Large intestine (tissue), 3 donors: ENCODE measurements around the gene FSTL5. TPM values are rescaled to one million over a fixed set of nuclear protein-coding genes. Genes with fewer than 3 reads are reported as not detected.

Experiments
- DNase-seq, 2 donors: peaks; one replicate each; pipeline versions ENCODE4 v3.0.0 to v3.0.0-alpha.2; 2013
- H3K27ac ChIP-seq: one replicate; pipeline ENCODE4 v1.5.1; 2013; ENCODE audit warnings: low read length
- H3K27me3 ChIP-seq: 2 replicates; pipeline ENCODE4 v1.6.1; 2013; ENCODE audit warnings: low read length; ENCODE audit not compliant: control insufficient read depth, insufficient read depth
- H3K36me3 ChIP-seq: 2 replicates; pipeline ENCODE4 v1.6.1; 2013; ENCODE audit warnings: low read length; ENCODE audit not compliant: control insufficient read depth, insufficient read depth
- H3K4me1 ChIP-seq: one replicate; pipeline ENCODE4 v1.6.1; 2013; ENCODE audit warnings: low read length; ENCODE audit not compliant: control insufficient read depth, insufficient read depth
- H3K4me3 ChIP-seq: one replicate; pipeline ENCODE4 v1.5.1; 2013; ENCODE audit warnings: low read length
- H3K9me3 ChIP-seq: one replicate; pipeline ENCODE4 v1.6.1; 2013; ENCODE audit warnings: mild to moderate bottlenecking, low read depth, low read length, moderate library complexity; ENCODE audit not compliant: control insufficient read depth
- WGBS: methylation state at CpG from one replicate; pipeline ENCODE4 v1.1.5; 2013; ENCODE audit warnings: low lambda C conversion rate; ENCODE audit not compliant: insufficient coverage; 5-methylcytosine and 5-hydroxymethylcytosine counted together
- polyA plus RNA-seq: library from polyadenylated mRNA; unstranded; fragments of 120-200 nt; gene quantifications from one replicate; pipeline ENCODE4 v1.2.1, GENCODE V29; 2013

Gene FSTL5
- polyA plus RNA-seq, 1 donor = 7.0 TPM

- H3K4me1 ChIP-seq = no peaks in the 10 kb centered on the region
- no peak overlapping the region for H3K4me3 ChIP-seq
- H3K9me3 ChIP-seq = no peaks in the 10 kb centered on the region
- H3K27ac ChIP-seq = no peak overlapping the region
- H3K27me3 ChIP-seq = no peaks in the 10 kb centered on the region
- no peaks in the 10 kb centered on the region for H3K36me3 ChIP-seq
- DNase-seq = no peak
Measured at GRCh38 chr4:161721947-161722346, 441.9 kb downstream of the FSTL5 start.

- no peak overlapping the region for H3K27ac ChIP-seq
- no peaks in the 10 kb centered on the region for H3K4me1 ChIP-seq
- WGBS = no CpG with 5 or more reads among the region's 1 CpG
- no peaks in the 10 kb centered on the region for H3K36me3 ChIP-seq
- no peak for DNase-seq
- H3K27me3 ChIP-seq = no peaks in the 10 kb centered on the region
- no peak overlapping the region for H3K4me3 ChIP-seq
- no peaks in the 10 kb centered on the region for H3K9me3 ChIP-seq
Measured at GRCh38 chr4:161717084-161717483, 446.7 kb downstream of the FSTL5 start.

- 70% methylated on average over 1 of the region's 1 CpG for WGBS
- H3K4me1 ChIP-seq = no peaks in the 10 kb centered on the region
- DNase-seq = no peak
Measured at GRCh38 chr4:161714931-161715330, 448.9 kb downstream of the FSTL5 start.

GRCh38 chr4:161714022-161714751, 449.6 kb downstream of the FSTL5 start:
- no peaks in the 10 kb centered on the region for H3K9me3 ChIP-seq
- 65% methylated on average over 2 of the region's 2 CpGs for WGBS
- H3K4me3 ChIP-seq = no peak overlapping the region
- no peak for DNase-seq
- H3K27ac ChIP-seq = no peak overlapping the region
- no peaks in the 10 kb centered on the region for H3K4me1 ChIP-seq
- H3K36me3 ChIP-seq = no peaks in the 10 kb centered on the region
- no peaks in the 10 kb centered on the region for H3K27me3 ChIP-seq

More at GRCh38 chr4:161714931-161715330, 448.9 kb downstream of the FSTL5 start:
- H3K27ac ChIP-seq = no peak overlapping the region
- H3K36me3 ChIP-seq = no peaks in the 10 kb centered on the region
- no peaks in the 10 kb centered on the region for H3K27me3 ChIP-seq
- no peak overlapping the region for H3K4me3 ChIP-seq
- no peaks in the 10 kb centered on the region for H3K9me3 ChIP-seq

GRCh38 chr4:161704653-161705052, 459.1 kb downstream of the FSTL5 start:
- Histone ChIP-seq H3K4me3 (no peak overlapping the region), H3K9me3 (no peaks in the 10 kb centered on the region), H3K36me3 (no peaks in the 10 kb centered on the region), H3K4me1 (no peaks in the 10 kb centered on the region), H3K27ac (no peak overlapping the region), H3K27me3 (no peaks in the 10 kb centered on the region)
- DNase-seq = no peak
- WGBS = 42% methylated on average over 2 of the region's 3 CpGs

GRCh38 chr4:161704040-161704439, 459.8 kb downstream of the FSTL5 start:
- Histone ChIP-seq H3K36me3 (no peaks in the 10 kb centered on the region), H3K27me3 (no peaks in the 10 kb centered on the region), H3K27ac (no peak overlapping the region), H3K4me3 (no peak overlapping the region), H3K9me3 (no peaks in the 10 kb centered on the region), H3K4me1 (no peaks in the 10 kb centered on the region)
- DNase-seq = no peak
- WGBS = 80% methylated on average over 1 of the region's 4 CpGs

GRCh38 chr4:161702287-161702686, 461.5 kb downstream of the FSTL5 start:
- Histone ChIP-seq H3K27ac (no peak overlapping the region), H3K4me1 (no peaks in the 10 kb centered on the region)
- 80% methylated on average over 1 of the region's 4 CpGs for WGBS

GRCh38 chr4:161696944-161697343, 466.9 kb downstream of the FSTL5 start:
- Histone ChIP-seq H3K9me3 (peaks cover 3% of the 10 kb centered on the region), H3K27ac (no peak overlapping the region), H3K4me1 (no peaks in the 10 kb centered on the region), H3K36me3 (no peaks in the 10 kb centered on the region), H3K27me3 (no peaks in the 10 kb centered on the region), H3K4me3 (no peak overlapping the region)
- WGBS = no CpG with 5 or more reads among the region's 1 CpG
- DNase-seq = no peak

More at GRCh38 chr4:161702287-161702686, 461.5 kb downstream of the FSTL5 start:
- DNase-seq = no peak
- Histone ChIP-seq H3K9me3 (no peaks in the 10 kb centered on the region), H3K4me3 (no peak overlapping the region), H3K27me3 (no peaks in the 10 kb centered on the region), H3K36me3 (no peaks in the 10 kb centered on the region)

- no peak overlapping the region for H3K27ac ChIP-seq
- no peaks in the 10 kb centered on the region for H3K27me3 ChIP-seq
- no peaks in the 10 kb centered on the region for H3K4me1 ChIP-seq
- no peak for DNase-seq
- H3K4me3 ChIP-seq = no peak overlapping the region
- no peaks in the 10 kb centered on the region for H3K9me3 ChIP-seq
- H3K36me3 ChIP-seq = no peaks in the 10 kb centered on the region
- WGBS = 38% methylated on average over 1 of the region's 2 CpGs
Measured at GRCh38 chr4:161680146-161680545, 483.7 kb downstream of the FSTL5 start.

- H3K36me3 ChIP-seq = no peaks in the 10 kb centered on the region
- H3K4me3 ChIP-seq = no peak overlapping the region
- H3K9me3 ChIP-seq = no peaks in the 10 kb centered on the region
- no CpG with 5 or more reads among the region's 7 CpGs for WGBS
- DNase-seq = no peak
- H3K27me3 ChIP-seq = no peaks in the 10 kb centered on the region
- no peaks in the 10 kb centered on the region for H3K4me1 ChIP-seq
- no peak overlapping the region for H3K27ac ChIP-seq
Measured at GRCh38 chr4:161664740-161665139, 499.1 kb downstream of the FSTL5 start.

GRCh38 chr4:161663844-161664243, 500.0 kb downstream of the FSTL5 start:
- Histone ChIP-seq H3K4me3 (no peak overlapping the region), H3K36me3 (no peaks in the 10 kb centered on the region), H3K27ac (no peak overlapping the region), H3K4me1 (no peaks in the 10 kb centered on the region), H3K9me3 (no peaks in the 10 kb centered on the region), H3K27me3 (no peaks in the 10 kb centered on the region)
- DNase-seq = no peak
- WGBS = no CpG with 5 or more reads among the region's 6 CpGs
